ENCODE data around the gene CCDC8.

DNA sequence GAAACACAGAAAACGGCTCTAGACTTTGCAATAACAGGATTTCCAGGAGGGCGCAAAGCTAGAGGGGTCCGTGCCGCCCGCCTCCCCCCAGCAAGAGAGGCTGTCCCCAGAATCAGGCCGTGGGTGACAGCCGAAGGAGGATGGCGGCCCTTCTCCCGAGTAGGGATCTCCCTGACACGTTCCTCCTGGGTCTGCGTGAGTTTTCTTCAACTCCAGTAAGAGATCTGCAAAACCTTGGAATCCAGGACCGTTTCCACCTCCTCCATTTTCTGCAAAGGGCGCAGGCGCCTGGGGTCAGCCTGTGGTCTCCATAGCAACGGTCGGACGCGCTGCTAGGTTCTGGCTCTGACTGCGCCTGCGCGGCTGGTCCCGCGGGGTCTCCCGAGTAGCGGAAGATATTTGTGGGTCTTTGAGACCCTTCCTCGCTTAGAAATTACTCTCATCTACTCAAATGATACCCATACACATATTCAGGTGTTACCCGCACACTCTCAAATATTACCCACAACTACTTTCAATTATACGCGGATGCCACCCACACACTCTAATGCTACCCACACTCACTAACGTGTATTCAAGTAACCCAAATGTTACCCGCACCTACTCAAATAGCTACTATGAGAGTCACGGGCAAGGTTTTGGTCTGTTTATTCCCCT lies 13.3 kb upstream of the CCDC8 start:
- TF ChIP-seq POLR2A (IDR thresholded peaks at IDR 0.05; ENCODE audit: low read depth, low read length) (no peak), TAF1 (IDR thresholded peaks at IDR 0.05; ENCODE audit: borderline replicate concordance, low read depth, low read length) (no peak)

Measured in GM12892 (cell line).